KMS-11 (cell line): ENCODE results near the gene RBM4B.

Experiments
- H2AFZ ChIP-seq: fragments of 200-600 bp; sonication (generic); 2 replicates; pipeline ENCODE4 v1.6.1; 2016; ENCODE audit warnings: antibody characterized with exemption, mixed run types, low read depth
- H3K27ac ChIP-seq: fragments of 200-600 bp; sonication (generic); 2 replicates; pipeline ENCODE4 v1.6.1; 2016; ENCODE audit warnings: mild to moderate bottlenecking, mixed run types
- H3K27me3 ChIP-seq: fragments of 200-600 bp; sonication (generic); 2 replicates; pipeline ENCODE4 v1.6.1; 2017; ENCODE audit warnings: mild to moderate bottlenecking, low read depth, mixed run types, moderate library complexity; ENCODE audit not compliant: insufficient read depth
- H3K36me3 ChIP-seq: fragments of 200-600 bp; sonication (generic); 2 replicates; pipeline ENCODE4 v1.6.1; 2017; ENCODE audit warnings: mild to moderate bottlenecking, mixed run types; ENCODE audit not compliant: insufficient read depth
- H3K4me1 ChIP-seq: fragments of 200-600 bp; sonication (generic); 2 replicates; pipeline ENCODE4 v1.6.1; 2016; ENCODE audit warnings: mild to moderate bottlenecking, low read depth, mixed run types; ENCODE audit not compliant: poor library complexity, severe bottlenecking
- H3K4me2 ChIP-seq: fragments of 200-600 bp; sonication (generic); 2 replicates; pipeline ENCODE4 v1.7.0; 2016; ENCODE audit warnings: mild to moderate bottlenecking, mixed run types
- H3K4me3 ChIP-seq: fragments of 200-600 bp; sonication (generic); IDR thresholded peaks from 2 replicates; pipeline ENCODE4 v1.6.1; 2017; ENCODE audit warnings: low read depth, low read length, mixed read lengths; ENCODE audit not compliant: insufficient read depth
- H3K79me2 ChIP-seq: fragments of 200-600 bp; sonication (generic); 2 replicates; pipeline ENCODE4 v1.6.1; 2016; ENCODE audit warnings: low read depth, mixed run types; ENCODE audit not compliant: insufficient read depth
- H3K9ac ChIP-seq: fragments of 200-600 bp; sonication (generic); 2 replicates; pipeline ENCODE4 v1.6.1; 2016; ENCODE audit warnings: mild to moderate bottlenecking, mixed run types
- H4K20me1 ChIP-seq: fragments of 200-600 bp; sonication (generic); 2 replicates; pipeline ENCODE4 v1.6.1; 2016; ENCODE audit warnings: mild to moderate bottlenecking, mixed run types; ENCODE audit not compliant: insufficient read depth
- CTCF ChIP-seq: fragments of 200-600 bp; sonication (generic); conservative IDR thresholded peaks from 2 replicates; pipeline ENCODE4 v1.6.1; 2017; ENCODE audit warnings: low read depth, mild to moderate bottlenecking, antibody characterized with exemption, low read length, moderate library complexity, mixed read lengths

Gene RBM4B

GRCh38 chr11:66624450-66624849, 53.2 kb downstream of the RBM4B start:
- TF ChIP-seq CTCF, result no peak

GRCh38 chr11:66619080-66619554, 58.6 kb downstream of the RBM4B start:
- Histone ChIP-seq H4K20me1 (peaks cover 64% of the 10 kb centered on the region), H3K9ac (no peak overlapping the region), H3K4me3 (no peak overlapping the region), H3K27me3 (no peaks in the 10 kb centered on the region), H3K4me2 (peak overlapping the region; percentile 75), H3K27ac (no peak overlapping the region), H2AFZ (no peak overlapping the region), H3K36me3 (peaks cover 12% of the 10 kb centered on the region; the same call in 1 of the 2 replicates), H3K79me2 (peaks cover 91% of the 10 kb centered on the region), H3K4me1 (peaks cover 39% of the 10 kb centered on the region)
- TF ChIP-seq CTCF, result no peak

More at GRCh38 chr11:66624450-66624849, 53.2 kb downstream of the RBM4B start:
- no peak overlapping the region for H3K4me2 ChIP-seq
- H3K27me3 ChIP-seq, result no peaks in the 10 kb centered on the region
- no peak overlapping the region for H3K4me3 ChIP-seq
- H2AFZ ChIP-seq, result no peak overlapping the region
- H3K9ac ChIP-seq, result no peak overlapping the region
- peaks cover 19% of the 10 kb centered on the region for H3K4me1 ChIP-seq
- peaks cover 19% of the 10 kb centered on the region; the same call in 1 of the 2 replicates for H3K36me3 ChIP-seq
- H3K79me2 ChIP-seq, result peaks cover 100% of the 10 kb centered on the region
- peaks cover 72% of the 10 kb centered on the region for H4K20me1 ChIP-seq
- no peak overlapping the region for H3K27ac ChIP-seq

- Histone ChIP-seq H3K4me2 (peak overlapping the region; percentile 75), H2AFZ (no peak overlapping the region), H3K4me1 (peaks cover 39% of the 10 kb centered on the region), H3K9ac (peak overlapping the region; percentile 97), H4K20me1 (peaks cover 46% of the 10 kb centered on the region), H3K27me3 (no peaks in the 10 kb centered on the region), H3K4me3 (no peak overlapping the region), H3K36me3 (peaks cover 6% of the 10 kb centered on the region; the same call in 1 of the 2 replicates), H3K79me2 (peaks cover 73% of the 10 kb centered on the region), H3K27ac (peak overlapping the region; percentile 85; the same call in 1 of the 2 replicates)
- no peak for TF ChIP-seq CTCF
Observed at GRCh38 chr11:66617155-66617834, 60.4 kb downstream of the RBM4B start.

GRCh38 chr11:66616379-66617154, 61.1 kb downstream of the RBM4B start, which contains the start of gene RBM14:
Gene RBM14 (plus strand): TSS chr11:66616630. CDS start chr11:66616721, 91 bp downstream.
- Histone ChIP-seq H4K20me1 (peaks cover 40% of the 10 kb centered on the region), H3K27ac (peak within 1 kb of the TSS; percentile 85), H2AFZ (peak within 1 kb of the TSS; percentile 72), H3K4me2 (peak within 1 kb of the TSS; percentile 75), H3K4me3 (no peak within 1 kb of the TSS), H3K79me2 (peaks cover 66% of the 10 kb centered on the region), H3K36me3 (peaks cover 6% of the 10 kb centered on the region; the same call in 1 of the 2 replicates), H3K9ac (peak within 1 kb of the TSS; percentile 97), H3K27me3 (no peaks in the 10 kb centered on the region), H3K4me1 (peaks cover 38% of the 10 kb centered on the region)
- TF ChIP-seq CTCF, result no peak
